ENCODE data around the gene DAZAP1. TPM values are rescaled to one million over a fixed set of nuclear protein-coding genes. Genes with fewer than 3 reads are reported as not detected.

The DAZAP1 gene
- total and polyA plus RNA-seq, 2 of the 4 experiments (the other 2 are of a cell fraction), result 22.0 to 62.8 TPM

DNA sequence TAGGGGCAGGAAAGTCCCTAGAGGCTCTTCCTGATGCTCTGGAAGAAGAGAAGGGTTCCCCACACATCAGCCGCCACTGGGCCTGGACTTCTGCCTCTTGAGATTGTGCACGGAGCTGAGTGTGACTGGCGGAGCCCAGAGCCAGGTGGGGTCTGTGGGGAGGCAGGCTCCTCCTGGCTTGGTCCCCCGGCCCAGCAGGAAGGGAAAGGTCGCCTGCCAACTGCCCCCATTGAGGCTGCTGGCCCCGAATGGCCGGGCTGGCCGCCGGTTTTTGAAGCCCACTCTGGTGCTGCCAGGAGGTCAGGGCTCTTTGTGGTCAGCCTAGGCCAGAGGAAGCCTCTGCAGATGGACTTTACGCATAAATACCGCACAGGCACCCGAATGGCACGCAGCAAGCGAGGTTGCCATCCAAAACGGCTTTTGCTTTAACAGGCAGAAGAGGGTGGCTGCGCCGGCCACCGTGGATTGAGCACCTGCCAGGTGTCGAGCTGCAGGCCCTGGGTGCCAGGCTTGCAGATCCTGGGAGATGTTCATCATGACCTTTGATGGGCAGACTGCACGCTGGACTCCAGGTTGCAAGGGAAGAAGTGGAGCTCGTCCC, 5.0 kb downstream of the DAZAP1 start:
- Histone ChIP-seq H2AFZ (replicated peaks; ENCODE audit: low read length, poor library complexity) (no peak overlapping the region), H3K9ac (ENCODE audit: low read depth, low read length) (no peak overlapping the region), H3K4ac (ENCODE audit: low read depth, low read length) (no peak overlapping the region), H2AK9ac (replicated peaks; ENCODE audit: low read depth, low read length, poor library complexity) (no peak overlapping the region), H3K4me2 (ENCODE audit: low read depth, low read length) (no peak overlapping the region), H3K56ac (ENCODE audit: extremely low read depth, insufficient read depth, low read length) (no peak overlapping the region), H3K9me3 (ENCODE audit: control insufficient read depth, insufficient read depth, low read length) (no peaks in the 10 kb centered on the region), H4K8ac (ENCODE audit: low read depth in 2 of 2, low read length in 2 of 2) (no peak overlapping the region), H3K27ac (ENCODE audit: insufficient read depth, low read length) (no peak overlapping the region), H3K4me1 (ENCODE audit: control insufficient read depth, insufficient read depth, low read length) (peaks cover 42% of the 10 kb centered on the region), H2BK120ac (ENCODE audit: low read depth, low read length) (no peak overlapping the region), H2BK20ac (ENCODE audit: low read depth, low read length) (no peak overlapping the region), H3K79me1 (ENCODE audit: low read depth in 1 of 2, low read length in 2 of 2) (peaks cover 0 to 56% of the 10 kb centered on the region in 2 experiments; a peak in 2 of 4 replicates), H3K9me1 (ENCODE audit: insufficient read depth, low read length) (peaks cover 21% of the 10 kb centered on the region), H3K23ac (ENCODE audit: low read depth, low read length) (no peak overlapping the region), H2BK5ac (ENCODE audit: low read depth, low read length, poor library complexity, severe bottlenecking) (no peak overlapping the region), H2BK15ac (ENCODE audit: low read depth, low read length) (no peak overlapping the region), H3K27me3 (ENCODE audit: control insufficient read depth, insufficient read depth, low read length) (no peaks in the 10 kb centered on the region), H3K14ac (replicated peaks; ENCODE audit: low read depth, low read length) (no peak overlapping the region), H3K4me3 (ENCODE audit: insufficient read depth, low read depth, low read length) (no peak overlapping the region), H4K20me1 (ENCODE audit: insufficient read depth, low read length) (peaks cover 90% of the 10 kb centered on the region), H4K5ac (ENCODE audit: low read depth, low read length) (no peak overlapping the region), H3K18ac (ENCODE audit: low read depth, low read length) (no peak overlapping the region), H4K91ac (ENCODE audit: insufficient read depth, low read depth, low read length) (no peak overlapping the region), H3K36me3 (ENCODE audit: control insufficient read depth, insufficient read depth, low read length) (peaks cover 16% of the 10 kb centered on the region; the same call in 1 of the 2 replicates), H2AK5ac (ENCODE audit: low read depth, low read length) (no peak overlapping the region)
- ChIA-PET POLR2A (ENCODE audit: unreplicated experiment) (no interaction called here), CTCF (no interaction called here)
- intact Hi-C loops (cut with micrococcal nuclease) (no loop called here), dilution Hi-C loops (cut with HindIII; ENCODE audit: low sequenced_read_pairs, unreplicated experiment) (no loop called here), in situ Hi-C loops (cut with MboI; ENCODE audit: low sequenced_read_pairs) (no loop called here)
- TF ChIP-seq CHD1 (IDR thresholded peaks at IDR 0.05; ENCODE audit: low read depth, low read length) (no peak), SMC3 (IDR thresholded peaks at IDR 0.05; ENCODE audit: low read depth, low read length) (no peak), MAFK (IDR thresholded peaks at IDR 0.05; ENCODE audit: low read depth, low read length) (no peak), RCOR1 (IDR thresholded peaks at IDR 0.05; ENCODE audit: insufficient replicate concordance, low read length) (no peak), MAZ (IDR thresholded peaks at IDR 0.05; ENCODE audit: borderline replicate concordance, low read depth, low read length) (no peak), FOS (IDR thresholded peaks at IDR 0.05; ENCODE audit: low read depth, low read length) (no peak), USF2 (IDR thresholded peaks at IDR 0.05; ENCODE audit: low read depth, low read length) (no peak), ELK1 (IDR thresholded peaks at IDR 0.05; ENCODE audit: borderline replicate concordance, low read depth, low read length) (no peak), MXI1 (IDR thresholded peaks at IDR 0.05; ENCODE audit: borderline replicate concordance, low read depth, low read length) (no peak), BHLHE40 (IDR thresholded peaks at IDR 0.05; ENCODE audit: low read depth, low read length) (no peak), NFE2L2 (IDR thresholded peaks at IDR 0.05; ENCODE audit: low read depth, low read length) (no peak), RFX5 (IDR thresholded peaks at IDR 0.05; ENCODE audit: low read depth, low read length) (no peak), CEBPB (IDR thresholded peaks at IDR 0.05; ENCODE audit: low read depth, low read length) (no peak), RAD21 (IDR thresholded peaks at IDR 0.05; ENCODE audit: low read length) (no peak), POLR2A (IDR thresholded peaks at IDR 0.05; ENCODE audit: low read depth, low read length) (no peak)
- TF ChIP-seq, protein P1, sequence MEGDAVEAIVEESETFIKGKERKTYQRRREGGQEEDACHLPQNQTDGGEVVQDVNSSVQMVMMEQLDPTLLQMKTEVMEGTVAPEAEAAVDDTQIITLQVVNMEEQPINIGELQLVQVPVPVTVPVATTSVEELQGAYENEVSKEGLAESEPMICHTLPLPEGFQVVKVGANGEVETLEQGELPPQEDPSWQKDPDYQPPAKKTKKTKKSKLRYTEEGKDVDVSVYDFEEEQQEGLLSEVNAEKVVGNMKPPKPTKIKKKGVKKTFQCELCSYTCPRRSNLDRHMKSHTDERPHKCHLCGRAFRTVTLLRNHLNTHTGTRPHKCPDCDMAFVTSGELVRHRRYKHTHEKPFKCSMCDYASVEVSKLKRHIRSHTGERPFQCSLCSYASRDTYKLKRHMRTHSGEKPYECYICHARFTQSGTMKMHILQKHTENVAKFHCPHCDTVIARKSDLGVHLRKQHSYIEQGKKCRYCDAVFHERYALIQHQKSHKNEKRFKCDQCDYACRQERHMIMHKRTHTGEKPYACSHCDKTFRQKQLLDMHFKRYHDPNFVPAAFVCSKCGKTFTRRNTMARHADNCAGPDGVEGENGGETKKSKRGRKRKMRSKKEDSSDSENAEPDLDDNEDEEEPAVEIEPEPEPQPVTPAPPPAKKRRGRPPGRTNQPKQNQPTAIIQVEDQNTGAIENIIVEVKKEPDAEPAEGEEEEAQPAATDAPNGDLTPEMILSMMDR (conservative IDR thresholded peaks at IDR 0.05; ENCODE audit: low read depth, low read length), result no peak
- ATAC-seq (ENCODE audit: low read depth), result no peak
- BruUV-seq (replicated peaks), result no TSS peak
- WGBS, 2 experiments (ENCODE audit: extremely low coverage in 2 of 2, insufficient read length in 1 of 2), result 86% methylated on average over 16 of the region's 21 CpGs; no CpG with 5 or more reads in 1 of the 2 experiments
- DNase-seq, result no peak
